Neural progenitor cell (in vitro differentiated cells): ENCODE data around the gene CERT1. TPM values are rescaled to one million over a fixed set of nuclear protein-coding genes. Genes with fewer than 3 reads are reported as not detected.

Experiments used
- DNase-seq: peaks from one replicate; pipeline ENCODE4 v3.0.0-alpha.2; 2016; ENCODE audit warnings: low spot score
- H2AFZ ChIP-seq: fragments of 200-600 bp; sonication (generic); replicated peaks from 2 replicates; pipeline ENCODE4 v1.6.1; 2016; ENCODE audit warnings: antibody characterized with exemption
- H3F3A ChIP-seq: fragments of 200-600 bp; sonication (generic); 2 replicates; pipeline ENCODE4 v1.6.1; 2016; ENCODE audit warnings: antibody characterized with exemption, low read depth
- H3K27ac ChIP-seq: fragments of 200-600 bp; sonication (generic); 2 replicates; pipeline ENCODE4 v1.5.1; 2016; ENCODE audit warnings: mild to moderate bottlenecking
- H3K27me3 ChIP-seq: fragments of 200-600 bp; sonication (generic); 2 replicates; pipeline ENCODE4 v1.6.1; 2016; ENCODE audit warnings: mild to moderate bottlenecking, moderate library complexity
- H3K36me3 ChIP-seq: fragments of 200-600 bp; sonication (generic); 2 replicates; pipeline ENCODE4 v1.5.1; 2016
- H3K4me1 ChIP-seq: fragments of 200-600 bp; sonication (generic); 2 replicates; pipeline ENCODE4 v1.6.1; 2016; ENCODE audit warnings: mixed run types
- H3K4me2 ChIP-seq: fragments of 200-600 bp; sonication (generic); 2 replicates; pipeline ENCODE4 v1.6.1; 2016
- H3K4me3 ChIP-seq: fragments of 200-600 bp; sonication (generic); 2 replicates; pipeline ENCODE4 v1.5.1; 2016
- H3K79me2 ChIP-seq: fragments of 200-600 bp; sonication (generic); 2 replicates; pipeline ENCODE4 v1.6.1; 2016; ENCODE audit warnings: low read depth
- H3K9ac ChIP-seq: fragments of 200-600 bp; sonication (generic); 2 replicates; pipeline ENCODE4 v1.6.1; 2016
- H3K9me3 ChIP-seq: fragments of 200-600 bp; sonication (generic); 2 replicates; pipeline ENCODE4 v1.5.1; 2016; ENCODE audit warnings: low read depth
- H4K20me1 ChIP-seq: fragments of 200-600 bp; sonication (generic); 2 replicates; pipeline ENCODE4 v1.6.1; 2016; ENCODE audit warnings: low read depth
- H3K27ac Mint-ChIP-seq: 3 replicates; pipeline ENCODE4 v1.8.0; 2021; ENCODE audit warnings: mixed read lengths
- H3K27me3 Mint-ChIP-seq: 2 replicates; pipeline ENCODE4 v1.8.0; 2022; ENCODE audit warnings: low read depth, mild to moderate bottlenecking, inconsistent platforms, moderate library complexity, mixed read lengths; ENCODE audit not compliant: insufficient read depth
- H3K36me3 Mint-ChIP-seq: 3 replicates; pipeline ENCODE4 v1.8.0; 2021; ENCODE audit warnings: mixed read lengths
- H3K4me1 Mint-ChIP-seq: 3 replicates; pipeline ENCODE4 v1.8.0; 2021; ENCODE audit warnings: mixed read lengths
- H3K4me3 Mint-ChIP-seq: 3 replicates; pipeline ENCODE4 v1.8.0; 2021; ENCODE audit warnings: mild to moderate bottlenecking, moderate library complexity, mixed read lengths
- H3K9me3 Mint-ChIP-seq: 3 replicates; pipeline ENCODE4 v1.8.0; 2020; ENCODE audit warnings: mixed read lengths
- EZH2 ChIP-seq: fragments of 200-600 bp; sonication (generic); IDR thresholded peaks from 2 replicates; pipeline ENCODE4 v1.6.1; 2017; ENCODE audit warnings: antibody characterized with exemption, mild to moderate bottlenecking, moderate library complexity
- EZH2phosphoT487 ChIP-seq: fragments of 200-600 bp; sonication (generic); IDR thresholded peaks from 2 replicates; pipeline ENCODE4 v1.6.1; 2017; ENCODE audit warnings: antibody characterized with exemption
- total RNA-seq: library from RNA; depleted of rRNA; stranded (reverse); fragments of >200 nt; gene quantifications from 2 replicates; pipeline ENCODE4 v1.2.3, GENCODE V29; 2015; ENCODE audit warnings: low replicate concordance
- TF ChIP-seq, protein P1 (sequence below): fragments of 200-600 bp; sonication (generic); IDR thresholded peaks from 2 replicates; pipeline ENCODE4 v1.5.1; 2017; ENCODE audit warnings: antibody characterized with exemption, mild to moderate bottlenecking

Gene CERT1
- total RNA-seq, 1 donor from 2014 or later, result 50.4 TPM

DNA sequence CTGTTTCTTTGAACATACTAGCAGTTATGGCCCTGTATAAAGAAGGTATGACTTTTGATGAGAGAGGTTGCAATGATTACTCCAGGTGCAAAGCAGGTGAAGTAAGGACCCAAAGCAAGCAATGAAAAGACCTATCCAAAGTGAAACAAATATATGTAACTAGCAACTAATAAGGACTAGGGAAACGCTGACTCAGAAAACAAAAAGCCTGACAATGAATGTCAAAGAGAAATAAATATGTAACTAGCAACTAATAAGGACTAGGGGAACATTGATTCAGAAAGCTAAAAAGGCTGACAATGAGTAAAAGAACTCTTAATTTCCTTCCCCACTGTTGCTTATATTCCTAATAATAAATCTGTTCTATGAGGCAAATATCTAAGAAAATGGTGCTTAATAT is 131.3 kb downstream of the CERT1 start:
- no peak overlapping the region for H3K27ac ChIP-seq
- no peaks in the 10 kb centered on the region for H3F3A ChIP-seq
- Mint-ChIP-seq H3K4me1 (no peaks in the 10 kb centered on the region), H3K27ac (no peak overlapping the region), H3K27me3 (no peaks in the 10 kb centered on the region), H3K9me3 (no peaks in the 10 kb centered on the region), H3K36me3 (peaks cover 9% of the 10 kb centered on the region), H3K4me3 (no peak overlapping the region)
- DNase-seq, result no peak
- H3K79me2 ChIP-seq, result no peaks in the 10 kb centered on the region
- peaks cover 5% of the 10 kb centered on the region for H3K36me3 ChIP-seq
- TF ChIP-seq EZH2 (no peak), EZH2phosphoT487 (no peak)
- TF ChIP-seq, protein P1, sequence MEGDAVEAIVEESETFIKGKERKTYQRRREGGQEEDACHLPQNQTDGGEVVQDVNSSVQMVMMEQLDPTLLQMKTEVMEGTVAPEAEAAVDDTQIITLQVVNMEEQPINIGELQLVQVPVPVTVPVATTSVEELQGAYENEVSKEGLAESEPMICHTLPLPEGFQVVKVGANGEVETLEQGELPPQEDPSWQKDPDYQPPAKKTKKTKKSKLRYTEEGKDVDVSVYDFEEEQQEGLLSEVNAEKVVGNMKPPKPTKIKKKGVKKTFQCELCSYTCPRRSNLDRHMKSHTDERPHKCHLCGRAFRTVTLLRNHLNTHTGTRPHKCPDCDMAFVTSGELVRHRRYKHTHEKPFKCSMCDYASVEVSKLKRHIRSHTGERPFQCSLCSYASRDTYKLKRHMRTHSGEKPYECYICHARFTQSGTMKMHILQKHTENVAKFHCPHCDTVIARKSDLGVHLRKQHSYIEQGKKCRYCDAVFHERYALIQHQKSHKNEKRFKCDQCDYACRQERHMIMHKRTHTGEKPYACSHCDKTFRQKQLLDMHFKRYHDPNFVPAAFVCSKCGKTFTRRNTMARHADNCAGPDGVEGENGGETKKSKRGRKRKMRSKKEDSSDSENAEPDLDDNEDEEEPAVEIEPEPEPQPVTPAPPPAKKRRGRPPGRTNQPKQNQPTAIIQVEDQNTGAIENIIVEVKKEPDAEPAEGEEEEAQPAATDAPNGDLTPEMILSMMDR, result no peak
- H3K9me3 ChIP-seq, result no peaks in the 10 kb centered on the region
- H4K20me1 ChIP-seq, result no peaks in the 10 kb centered on the region
- H3K9ac ChIP-seq, result no peak overlapping the region
- H3K4me1 ChIP-seq, result no peaks in the 10 kb centered on the region
- no peak overlapping the region for H3K4me2 ChIP-seq
- no peak overlapping the region for H2AFZ ChIP-seq
- no peaks in the 10 kb centered on the region for H3K27me3 ChIP-seq
- H3K4me3 ChIP-seq, result no peak overlapping the region

DNA sequence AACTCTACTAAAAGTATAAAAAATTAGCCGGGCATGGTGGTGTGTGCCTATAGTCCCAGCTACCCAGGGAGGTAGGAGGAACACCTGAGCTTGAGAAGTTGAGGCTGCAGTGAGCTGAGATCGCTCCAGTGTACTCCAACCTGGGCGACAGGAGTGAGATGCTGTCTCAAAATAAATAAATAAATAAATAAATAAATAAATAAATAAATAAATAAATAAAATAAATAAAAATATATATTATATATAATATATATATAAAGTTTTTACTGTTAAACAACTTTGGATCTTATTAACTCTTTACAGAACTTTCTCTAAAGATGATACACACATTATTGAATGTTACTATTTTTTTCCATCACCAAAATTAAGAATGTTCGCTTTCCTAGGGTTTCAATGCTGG is 136.0 kb downstream of the CERT1 start:
- Histone ChIP-seq H4K20me1 (no peaks in the 10 kb centered on the region), H3K4me2 (no peak overlapping the region), H3K36me3 (peaks cover 4% of the 10 kb centered on the region), H3K27ac (no peak overlapping the region), H3K4me1 (no peaks in the 10 kb centered on the region), H3K79me2 (no peaks in the 10 kb centered on the region), H3K27me3 (no peaks in the 10 kb centered on the region), H3F3A (no peaks in the 10 kb centered on the region), H3K4me3 (no peak overlapping the region), H3K9me3 (no peaks in the 10 kb centered on the region), H2AFZ (no peak overlapping the region), H3K9ac (no peak overlapping the region)
- Mint-ChIP-seq H3K4me3 (no peak overlapping the region), H3K4me1 (no peaks in the 10 kb centered on the region), H3K27ac (no peak overlapping the region), H3K36me3 (peaks cover 14% of the 10 kb centered on the region), H3K9me3 (no peaks in the 10 kb centered on the region), H3K27me3 (peaks cover 2% of the 10 kb centered on the region)
- DNase-seq, result no peak
- TF ChIP-seq, protein P1, result no peak

- Mint-ChIP-seq H3K27ac (no peak overlapping the region), H3K36me3 (peaks cover 9% of the 10 kb centered on the region), H3K4me3 (no peak overlapping the region), H3K9me3 (no peaks in the 10 kb centered on the region), H3K27me3 (peaks cover 2% of the 10 kb centered on the region), H3K4me1 (no peaks in the 10 kb centered on the region)
- no peaks in the 10 kb centered on the region for H3K79me2 ChIP-seq
- no peaks in the 10 kb centered on the region for H3F3A ChIP-seq
- no peak overlapping the region for H3K9ac ChIP-seq
- H3K4me1 ChIP-seq, result no peaks in the 10 kb centered on the region
- H3K27ac ChIP-seq, result no peak overlapping the region
- H3K4me3 ChIP-seq, result no peak overlapping the region
- no peaks in the 10 kb centered on the region for H3K9me3 ChIP-seq
- H3K4me2 ChIP-seq, result no peak overlapping the region
- no peaks in the 10 kb centered on the region for H3K27me3 ChIP-seq
- DNase-seq, result no peak
- no peak overlapping the region for H2AFZ ChIP-seq
- peaks cover 4% of the 10 kb centered on the region for H3K36me3 ChIP-seq
- H4K20me1 ChIP-seq, result no peaks in the 10 kb centered on the region
- TF ChIP-seq, protein P1, result no peak
- TF ChIP-seq EZH2phosphoT487 (no peak), EZH2 (no peak)
These were observed 137.0 kb downstream of the CERT1 start for GRCh38 chr5:75374394-75374814.

- no peaks in the 10 kb centered on the region for H3K4me1 Mint-ChIP-seq
These were observed 137.6 kb downstream of the CERT1 start for GRCh38 chr5:75373862-75374261.

More at GRCh38 chr5:75373862-75374261, 137.6 kb downstream of the CERT1 start:
- peaks cover 9% of the 10 kb centered on the region for H3K36me3 Mint-ChIP-seq
- H3K9ac ChIP-seq, result no peak overlapping the region
- peaks cover 2% of the 10 kb centered on the region for H3K27me3 Mint-ChIP-seq
- DNase-seq, result no peak
- TF ChIP-seq, protein P1, result no peak
- no peak for TF ChIP-seq EZH2
- TF ChIP-seq EZH2phosphoT487, result no peak
- H3K9me3 Mint-ChIP-seq, result no peaks in the 10 kb centered on the region
- no peak overlapping the region for H3K4me2 ChIP-seq
- H3K4me3 Mint-ChIP-seq, result no peak overlapping the region
- no peaks in the 10 kb centered on the region for H3K79me2 ChIP-seq
- H3F3A ChIP-seq, result no peaks in the 10 kb centered on the region
- H3K9me3 ChIP-seq, result no peaks in the 10 kb centered on the region
- H3K4me1 ChIP-seq, result no peaks in the 10 kb centered on the region
- no peaks in the 10 kb centered on the region for H3K27me3 ChIP-seq
- no peak overlapping the region for H3K27ac Mint-ChIP-seq
- H3K27ac ChIP-seq, result no peak overlapping the region
- no peaks in the 10 kb centered on the region for H4K20me1 ChIP-seq
- no peak overlapping the region for H3K4me3 ChIP-seq
- no peak overlapping the region for H2AFZ ChIP-seq
- peaks cover 4% of the 10 kb centered on the region for H3K36me3 ChIP-seq
